ENCODE data around the gene IFT20. TPM values are rescaled to one million over a fixed set of nuclear protein-coding genes. Genes with fewer than 3 reads are reported as not detected.
A peak's percentile ranks its signal among the peaks of the same experiment; 100 is the strongest.

Gene IFT20
- total and polyA plus RNA-seq, 10 of the 15 experiments (the other 5 are each of a cell fraction or from before 2014, with no cell fraction given): 9.4 to 38.2 (median 19.1) TPM

GRCh38 chr17:28370744-28371103 lies 35.5 kb upstream of the IFT20 start:
- RAD21 ChIA-PET (ENCODE audit: unreplicated experiment): no interaction called here
- ATAC-seq: no peak
- Histone ChIP-seq H3K4me3 (peak overlapping the region; percentile 9; the same call in 1 of the 2 replicates), H4K20me1 (ENCODE audit: control insufficient read depth, insufficient read depth) (peaks cover 3% of the 10 kb centered on the region; the same call in 1 of the 2 replicates), H3K27ac (ENCODE audit: control insufficient read depth, insufficient read depth) (no peak overlapping the region), H2AFZ (ENCODE audit: control insufficient read depth, low read depth, low read length) (peak overlapping the region; percentile 65; the same call in 1 of the 2 replicates), H3K27me3 (replicated peaks in 1 of 2; ENCODE audit: control insufficient read depth in 2 of 2, insufficient read depth in 2 of 2, low read length in 1 of 2) (no peaks in the 10 kb centered on the region), H3K4me1 (ENCODE audit: control insufficient read depth, insufficient read depth, low read length) (peaks cover 7% of the 10 kb centered on the region), H3K79me2 (ENCODE audit: control insufficient read depth, insufficient read depth, low read length) (peaks cover 2% of the 10 kb centered on the region; the same call in 1 of the 2 replicates), H3K9me3 (replicated peaks; ENCODE audit: control insufficient read depth, insufficient read depth, low read length) (no peaks in the 10 kb centered on the region), H3K36me3 (ENCODE audit: control insufficient read depth in 2 of 2, insufficient read depth in 2 of 2, low read length in 1 of 2) (no peaks in the 10 kb centered on the region), H3K9ac (ENCODE audit: control insufficient read depth, insufficient read depth, low read length) (no peak overlapping the region), H3K4me2 (ENCODE audit: control insufficient read depth, insufficient read depth) (peak overlapping the region; percentile 93; the same call in 1 of the 2 replicates)
- CTCF ChIA-PET: interaction anchor here (0.6 to 1.7 kb wide), 2 partner anchors 46 to 351 kb away, joined by 3 to 5 read pairs; no protein-coding TSS in a partner anchor
- DNase-seq (ENCODE audit: low read depth, low spot score): no peak
- intact Hi-C loops (cut with micrococcal nuclease; ENCODE audit: unreplicated experiment) (loop anchor here (10.0 kb wide), 2 partner anchors 64 to 174 kb away; no protein-coding TSS in a partner anchor), in situ Hi-C loops (cut with MboI) (loop anchor here (10.0 kb wide), 1 partner anchor 174 kb away; no protein-coding TSS in a partner anchor)
- TF ChIP-seq FOXK2 (IDR thresholded peaks at IDR 0.05) (no peak), RBBP5 (conservative IDR thresholded peaks at IDR 0.05) (no peak), ZBTB40 (IDR thresholded peaks at IDR 0.05; ENCODE audit: borderline replicate concordance) (no peak), CTCF (IDR thresholded peaks at IDR 0.05 in 2 of 3, conservative IDR thresholded peaks at IDR 0.05 in 1 of 3; ENCODE audit: control insufficient read depth in 2 of 3, extremely low read depth in 1 of 3, insufficient read depth in 1 of 3, low read depth in 3 of 3, low read length in 3 of 3) (no peak)
- BruUV-seq (replicated peaks): no TSS peak
- POLR2A ChIA-PET: interaction anchor here (1.2 kb wide), 1 partner anchor 238 kb away, joined by 3 read pairs; no protein-coding TSS in a partner anchor
- SMC1A ChIA-PET (ENCODE audit: uncharacterized antibody, unreplicated experiment): interaction anchor here (1.2 to 1.5 kb wide), 2 partner anchors 46 to 113 kb away, joined by 3 to 5 read pairs; no protein-coding TSS in a partner anchor
- FAIRE-seq: no peak
- 100% methylated on average over 1 of the region's 1 CpG for WGBS (ENCODE audit: insufficient coverage, insufficient replicate concordance, low lambda C conversion rate, missing lambda C conversion rate)
